ENCODE data around the gene PNPLA8. TPM values are rescaled to one million over a fixed set of nuclear protein-coding genes. Genes with fewer than 3 reads are reported as not detected.
"Not testable (repeated sequence)": the region's sequence is repeated elsewhere in the genome, so short reads cannot be mapped to it uniquely, and the experiment has no call there.

The PNPLA8 gene
- total and polyA plus RNA-seq, 2 experiments from 2014 or later = 20.0 to 21.3 TPM

- no peaks in the 10 kb centered on the region for H3K27me3 ChIP-seq
- no peaks in the 10 kb centered on the region for H3K4me1 ChIP-seq (ENCODE audit: low read depth)
- no peaks in the 10 kb centered on the region for H3K9me3 ChIP-seq (ENCODE audit: low read depth)
- no peak for DNase-seq (ENCODE audit: low read depth in 1 of 2, low spot score in 1 of 2)
- H3K4me3 ChIP-seq = no peak overlapping the region
- no peak overlapping the region for H3K27ac ChIP-seq
- peaks cover 25% of the 10 kb centered on the region for H3K36me3 ChIP-seq
- TF ChIP-seq CTCF (IDR thresholded peaks at IDR 0.05; ENCODE audit: low read depth, low read length) = no peak
These were observed 14.0 kb downstream of the PNPLA8 start for GRCh38 chr7:108511939-108512338.

- H3K27ac ChIP-seq; H3K4me3 ChIP-seq; H3K4me1 ChIP-seq (ENCODE audit: low read depth); H3K9me3 ChIP-seq (ENCODE audit: low read depth); H3K27me3 ChIP-seq; DNase-seq (ENCODE audit: low read depth in 1 of 2, low spot score in 1 of 2): not testable (repeated sequence)
- peaks cover 12% of the 10 kb centered on the region for H3K36me3 ChIP-seq
These were observed 21.4 kb downstream of the PNPLA8 start for GRCh38 chr7:108504576-108504975.

GRCh38 chr7:108503112-108504026, 22.6 kb downstream of the PNPLA8 start:
- no peaks in the 10 kb centered on the region for H3K9me3 ChIP-seq (ENCODE audit: low read depth)
- peak in 1 of 2 donors; percentile 78 for DNase-seq (ENCODE audit: low read depth in 1 of 2, low spot score in 1 of 2)
- no peaks in the 10 kb centered on the region for H3K27me3 ChIP-seq
- H3K27ac ChIP-seq = no peak overlapping the region
- no peak for TF ChIP-seq CTCF (IDR thresholded peaks at IDR 0.05; ENCODE audit: low read depth, low read length)
- no peak overlapping the region for H3K4me3 ChIP-seq
- H3K36me3 ChIP-seq = peaks cover 12% of the 10 kb centered on the region
- H3K4me1 ChIP-seq (ENCODE audit: low read depth) = no peaks in the 10 kb centered on the region

GRCh38 chr7:108499566-108499965, 26.4 kb downstream of the PNPLA8 start:
- peak in 1 of 2 donors; percentile 23 for DNase-seq (ENCODE audit: low read depth in 1 of 2, low spot score in 1 of 2)
- Histone ChIP-seq H3K4me1 (ENCODE audit: low read depth) (no peaks in the 10 kb centered on the region), H3K36me3 (peaks cover 35% of the 10 kb centered on the region), H3K27me3 (no peaks in the 10 kb centered on the region), H3K27ac (no peak overlapping the region), H3K9me3 (ENCODE audit: low read depth) (no peaks in the 10 kb centered on the region), H3K4me3 (no peak overlapping the region)
- no peak for TF ChIP-seq CTCF (IDR thresholded peaks at IDR 0.05; ENCODE audit: low read depth, low read length)

GRCh38 chr7:108498481-108498880, 27.5 kb downstream of the PNPLA8 start:
- no peak for TF ChIP-seq CTCF (IDR thresholded peaks at IDR 0.05; ENCODE audit: low read depth, low read length)
- no peaks in the 10 kb centered on the region for H3K27me3 ChIP-seq

GRCh38 chr7:108497082-108497725, 28.7 kb downstream of the PNPLA8 start:
- Histone ChIP-seq H3K36me3 (peaks cover 33% of the 10 kb centered on the region), H3K4me1 (ENCODE audit: low read depth) (no peaks in the 10 kb centered on the region), H3K27me3 (no peaks in the 10 kb centered on the region), H3K27ac (no peak overlapping the region), H3K4me3 (no peak overlapping the region), H3K9me3 (ENCODE audit: low read depth) (no peaks in the 10 kb centered on the region)
- DNase-seq (ENCODE audit: low read depth in 1 of 2, low spot score in 1 of 2) = peak; percentile 54 to 72
- peak; percentile 81 for TF ChIP-seq CTCF (IDR thresholded peaks at IDR 0.05; ENCODE audit: low read depth, low read length)

More at GRCh38 chr7:108498481-108498880, 27.5 kb downstream of the PNPLA8 start:
- Histone ChIP-seq H3K4me1 (ENCODE audit: low read depth) (no peaks in the 10 kb centered on the region), H3K9me3 (ENCODE audit: low read depth) (no peaks in the 10 kb centered on the region), H3K27ac (no peak overlapping the region), H3K4me3 (no peak overlapping the region), H3K36me3 (peaks cover 36% of the 10 kb centered on the region)
- DNase-seq (ENCODE audit: low read depth in 1 of 2, low spot score in 1 of 2) = no peak
